B cell (primary cell): ENCODE results near the gene DLG2. TPM values are rescaled to one million over a fixed set of nuclear protein-coding genes. Genes with fewer than 3 reads are reported as not detected.

Experiments used
- ATAC-seq: fragments of 200-7000 bp; cut with Tn5 transposase; one replicate; pipeline ENCODE4 v1.10.0; 2021; ENCODE audit warnings: low read depth, mild to moderate bottlenecking, moderate number of reproducible peaks, moderate library complexity
- CTCF ChIA-PET: fragments of 350-600 bp; sonication (Branson Sonifier 250); formaldehyde crosslinking; loops from one replicate; lab custom pipeline; 2021; ENCODE audit warnings: antibody characterized with exemption, inconsistent platforms; lab: Charles Lee
- POLR2A ChIA-PET: fragments of 350-600 bp; sonication (Branson Sonifier 250); formaldehyde crosslinking; loops from one replicate; lab custom pipeline; 2021; ENCODE audit warnings: antibody characterized with exemption; lab: Charles Lee
- DNase-seq: peaks from one replicate; pipeline ENCODE4 v3.0.0; 2013
- H2AFZ ChIP-seq: 2 replicates; pipeline ENCODE4 v1.6.1; 2012; ENCODE audit warnings: mild to moderate bottlenecking, low read depth, low read length; ENCODE audit not compliant: insufficient read depth, poor library complexity, severe bottlenecking
- H3K27ac ChIP-seq, 2 donors: 1 replicate in 1 of 2; 2 replicates in 1 of 2; pipeline ENCODE4 v1.5.1; 2012 to 2013; ENCODE audit warnings: low read length in 2 of 2, mild to moderate bottlenecking in 2 of 2, moderate library complexity in 1 of 2
- H3K27me3 ChIP-seq, 4 experiments: fragments of 200-600 bp in 1 of 4; sonication (generic) in 1 of 4; replicated peaks in 1 of 4; 1 replicate in 2 of 4; 2 replicates in 2 of 4; pipeline versions ENCODE4 v1.6.1 to v1.7.0; 2013 to 2016; ENCODE audit warnings: low read length in 3 of 4, mild to moderate bottlenecking in 2 of 4, mixed read lengths in 1 of 4, moderate library complexity in 1 of 4; ENCODE audit not compliant: insufficient read depth in 4 of 4, control insufficient read depth in 3 of 4; ENCODE audit errors: control extremely low read depth in 1 of 4
- H3K36me3 ChIP-seq, 2 experiments: replicated peaks in 1 of 2; 1 replicate in 1 of 2; 2 replicates in 1 of 2; pipeline versions ENCODE4 v1.6.1 to v1.7.1; 2013; ENCODE audit warnings: low read length in 1 of 2; ENCODE audit not compliant: insufficient read depth in 2 of 2, control insufficient read depth in 1 of 2; ENCODE audit errors: control extremely low read depth in 1 of 2, extremely low read depth in 1 of 2
- H3K4me1 ChIP-seq, 2 donors: fragments of 200-600 bp in 1 of 2; sonication (generic) in 1 of 2; 1 replicate in 1 of 2; 2 replicates in 1 of 2; pipeline versions ENCODE4 v1.5.1 to v1.6.1; 2013 to 2017; ENCODE audit warnings: low read length in 2 of 2; ENCODE audit not compliant: control insufficient read depth in 2 of 2, insufficient read depth in 2 of 2
- H3K4me2 ChIP-seq: replicated peaks from 2 replicates; pipeline ENCODE3; 2012; ENCODE audit warnings: mild to moderate bottlenecking, low read depth, low read length; ENCODE audit not compliant: poor library complexity, severe bottlenecking
- H3K4me3 ChIP-seq, 5 experiments: fragments of 200-600 bp in 1 of 5; sonication (generic) in 1 of 5; 1 replicate in 3 of 5; 2 replicates in 2 of 5; pipeline versions ENCODE4 v1.5.1 to v1.7.0; 2011 to 2016; ENCODE audit warnings: low read length in 4 of 5, mild to moderate bottlenecking in 4 of 5, low read depth in 2 of 5, control low read depth in 1 of 5, moderate library complexity in 1 of 5; ENCODE audit not compliant: insufficient read depth in 1 of 5; ENCODE audit errors: control extremely low read depth in 1 of 5, extremely low read depth in 1 of 5
- H3K79me2 ChIP-seq: fragments of 200-600 bp; sonication (generic); one replicate; pipeline ENCODE4 v1.6.0; 2016; ENCODE audit warnings: low read length; ENCODE audit not compliant: control insufficient read depth, insufficient read depth
- H3K9ac ChIP-seq: fragments of 200-600 bp; sonication (generic); 2 replicates; pipeline ENCODE4 v1.6.1; 2017; ENCODE audit warnings: mild to moderate bottlenecking, low read length, moderate library complexity
- H3K9me3 ChIP-seq, 3 donors: one replicate each; pipeline versions ENCODE4 v1.6.1 to v1.7.1; 2013; ENCODE audit warnings: low read length in 2 of 3; ENCODE audit not compliant: control insufficient read depth in 2 of 3, insufficient read depth in 1 of 3; ENCODE audit errors: control extremely low read depth in 1 of 3
- H4K20me1 ChIP-seq: 2 replicates; pipeline ENCODE4 v1.6.0; 2012; ENCODE audit warnings: mild to moderate bottlenecking, low read length; ENCODE audit not compliant: insufficient read depth, control insufficient read depth, poor library complexity, severe bottlenecking
- H3K27ac Mint-ChIP-seq: one replicate; pipeline ENCODE4 v1.8.0; 2021; ENCODE audit warnings: mixed read lengths
- H3K27me3 Mint-ChIP-seq: one replicate; pipeline ENCODE4 v1.8.0; 2021; ENCODE audit warnings: mixed read lengths
- H3K4me1 Mint-ChIP-seq: one replicate; pipeline ENCODE4 v1.8.0; 2021; ENCODE audit warnings: mixed read lengths
- H3K4me3 Mint-ChIP-seq: one replicate; pipeline ENCODE4 v1.8.0; 2021; ENCODE audit warnings: mixed read lengths
- H3K9me3 Mint-ChIP-seq: one replicate; pipeline ENCODE4 v1.8.0; 2022; ENCODE audit warnings: mixed read lengths; ENCODE audit not compliant: insufficient read depth
- CTCF ChIP-seq: fragments of 200-600 bp; IDR thresholded peaks from one replicate; pipeline ENCODE4 v1.8.0; 2022; ENCODE audit warnings: antibody characterized with exemption, mild to moderate bottlenecking
- EZH2 ChIP-seq: IDR thresholded peaks from 2 replicates; pipeline ENCODE4 v1.6.1; 2012; ENCODE audit warnings: borderline replicate concordance, low read depth, mild to moderate bottlenecking, moderate library complexity, low read length; ENCODE audit not compliant: insufficient read depth, poor library complexity, severe bottlenecking
- WGBS: methylation state at CpG from one replicate; pipeline ENCODE4 v1.1.5; 2013; ENCODE audit warnings: missing lambda C conversion rate; ENCODE audit not compliant: insufficient coverage; 5-methylcytosine and 5-hydroxymethylcytosine counted together
- intact Hi-C: fragments of 100-400 bp; cut with micrococcal nuclease; formaldehyde crosslinking; loops from one replicate; pipeline ENCODE4 v1.10.0; 2022
- polyA plus RNA-seq: library from polyadenylated mRNA; depleted of rRNA; stranded (reverse); fragments of >200 nt; gene quantifications from 2 replicates; pipeline ENCODE4 v1.2.3, GENCODE V29; 2012
- total RNA-seq, 2 donors: library from RNA; stranded (reverse); fragments of 120-200 nt in 1 of 2; gene quantifications; 1 replicate in 1 of 2; 2 replicates in 1 of 2; pipeline versions ENCODE4 v1.2.3 to v1.2.4, GENCODE V29; 2013 to 2022

DLG2 gene
- total and polyA plus RNA-seq, 2 donors (not counting 1 experiment from before 2014, with no cell fraction given), result 0.54 to 5.4 TPM

- no peak overlapping the region for H3K4me3 ChIP-seq
- no peak for DNase-seq
- H3K27me3 ChIP-seq, result no peaks in the 10 kb centered on the region
- no peak overlapping the region for H3K27ac ChIP-seq
- H3K79me2 ChIP-seq, result no peaks in the 10 kb centered on the region
- ChIA-PET POLR2A (no interaction called here), CTCF (no interaction called here)
- no peak overlapping the region for H2AFZ ChIP-seq
- H3K4me2 ChIP-seq, result no peak overlapping the region
- 67% methylated on average over 1 of the region's 1 CpG for WGBS
- no peak for TF ChIP-seq EZH2
- TF ChIP-seq CTCF, result no peak
- intact Hi-C loops, result no loop called here
- ATAC-seq, result no peak
- H3K9ac ChIP-seq, result no peak overlapping the region
- Mint-ChIP-seq H3K4me3 (no peak overlapping the region), H3K9me3 (no peaks in the 10 kb centered on the region), H3K4me1 (no peaks in the 10 kb centered on the region), H3K27me3 (peaks cover 19% of the 10 kb centered on the region), H3K27ac (no peak overlapping the region)
- H3K9me3 ChIP-seq, result no peaks in the 10 kb centered on the region
- H3K4me1 ChIP-seq, result no peaks in the 10 kb centered on the region
- no peaks in the 10 kb centered on the region for H4K20me1 ChIP-seq
- H3K36me3 ChIP-seq, result no peaks in the 10 kb centered on the region
These were observed 1844.8 kb downstream of the DLG2 start for GRCh38 chr11:83782329-83782728.

GRCh38 chr11:83779876-83780275, 1847.3 kb downstream of the DLG2 start:
- H3K4me1 ChIP-seq, result no peaks in the 10 kb centered on the region
- H4K20me1 ChIP-seq, result no peaks in the 10 kb centered on the region
- peaks cover 28% of the 10 kb centered on the region for H3K27me3 Mint-ChIP-seq
- no peak overlapping the region for H2AFZ ChIP-seq
- TF ChIP-seq EZH2, result no peak
- intact Hi-C loops, result no loop called here
- no peak overlapping the region for H3K4me3 Mint-ChIP-seq
- CTCF ChIA-PET, result no interaction called here
- no peak overlapping the region for H3K27ac Mint-ChIP-seq
- H3K4me2 ChIP-seq, result no peak overlapping the region
- H3K9ac ChIP-seq, result no peak overlapping the region
- H3K4me1 Mint-ChIP-seq, result no peaks in the 10 kb centered on the region
- ATAC-seq (no peak), DNase-seq (no peak)
- no peak overlapping the region for H3K27ac ChIP-seq
- H3K27me3 ChIP-seq, result no peaks in the 10 kb centered on the region
- no peaks in the 10 kb centered on the region for H3K79me2 ChIP-seq
- H3K9me3 ChIP-seq, result no peaks in the 10 kb centered on the region
- 83% methylated on average over 2 of the region's 4 CpGs for WGBS
- POLR2A ChIA-PET, result no interaction called here
- no peak overlapping the region for H3K4me3 ChIP-seq
- H3K9me3 Mint-ChIP-seq, result no peaks in the 10 kb centered on the region
- no peaks in the 10 kb centered on the region for H3K36me3 ChIP-seq
